ENCODE measurements around the gene LDLRAD3. TPM values are rescaled to one million over a fixed set of nuclear protein-coding genes. Genes with fewer than 3 reads are reported as not detected.

Gene LDLRAD3
- polyA plus RNA-seq, 1 experiment = 7.8 TPM

DNA sequence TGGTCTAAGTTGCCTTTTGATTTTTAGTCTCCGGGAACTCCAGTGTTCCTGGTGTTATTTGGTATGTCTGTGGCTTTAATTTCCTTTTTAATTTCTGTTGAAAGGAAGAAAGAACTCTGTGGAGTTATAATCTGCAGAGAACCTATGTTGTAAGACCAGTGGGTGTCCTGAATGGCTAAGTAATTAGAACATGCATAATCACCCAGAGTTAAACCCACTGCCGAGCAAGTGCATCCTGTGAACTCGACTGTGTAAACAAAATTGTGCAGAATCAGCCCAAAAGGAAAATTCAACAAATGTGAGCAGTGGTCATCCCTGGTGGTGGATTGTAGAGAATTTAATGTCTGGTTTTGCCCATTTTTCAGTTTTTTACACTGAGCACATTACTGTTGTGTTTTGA is 182.8 kb downstream of the LDLRAD3 start:
- CTCF ChIA-PET = interaction anchor here (1.1 to 1.6 kb wide), 2 partner anchors 84 to 304 kb away, joined by 3 to 8 read pairs; no protein-coding TSS in a partner anchor
- POLR2A ChIA-PET = no interaction called here

DNA sequence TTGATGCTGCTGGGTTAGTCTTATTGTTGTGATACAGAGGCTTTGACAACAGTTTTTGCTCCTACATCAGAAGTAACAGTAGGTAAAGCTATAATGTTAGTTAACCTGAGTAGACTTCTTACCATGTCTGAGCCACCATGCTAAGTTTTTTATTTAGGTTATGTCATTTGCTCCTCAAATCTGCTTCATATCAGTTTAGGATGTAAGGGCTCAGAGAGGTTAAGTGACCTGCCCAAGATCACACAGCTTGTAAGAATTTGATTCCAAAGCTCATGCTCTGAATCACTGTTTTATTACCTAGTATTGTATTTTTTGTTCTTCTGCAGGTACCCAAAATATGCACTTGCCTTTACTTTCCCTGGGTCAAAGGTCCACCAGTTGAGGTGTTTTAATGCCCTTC is 183.7 kb downstream of the LDLRAD3 start:
- CTCF ChIA-PET = interaction anchor here (0.7 to 1.2 kb wide), 3 partner anchors 85 to 365 kb away, joined by 3 to 4 read pairs (median 3); no protein-coding TSS in a partner anchor

More for the DNA sequence above, 182.8 kb downstream of the LDLRAD3 start:
- TF ChIP-seq, protein P1, sequence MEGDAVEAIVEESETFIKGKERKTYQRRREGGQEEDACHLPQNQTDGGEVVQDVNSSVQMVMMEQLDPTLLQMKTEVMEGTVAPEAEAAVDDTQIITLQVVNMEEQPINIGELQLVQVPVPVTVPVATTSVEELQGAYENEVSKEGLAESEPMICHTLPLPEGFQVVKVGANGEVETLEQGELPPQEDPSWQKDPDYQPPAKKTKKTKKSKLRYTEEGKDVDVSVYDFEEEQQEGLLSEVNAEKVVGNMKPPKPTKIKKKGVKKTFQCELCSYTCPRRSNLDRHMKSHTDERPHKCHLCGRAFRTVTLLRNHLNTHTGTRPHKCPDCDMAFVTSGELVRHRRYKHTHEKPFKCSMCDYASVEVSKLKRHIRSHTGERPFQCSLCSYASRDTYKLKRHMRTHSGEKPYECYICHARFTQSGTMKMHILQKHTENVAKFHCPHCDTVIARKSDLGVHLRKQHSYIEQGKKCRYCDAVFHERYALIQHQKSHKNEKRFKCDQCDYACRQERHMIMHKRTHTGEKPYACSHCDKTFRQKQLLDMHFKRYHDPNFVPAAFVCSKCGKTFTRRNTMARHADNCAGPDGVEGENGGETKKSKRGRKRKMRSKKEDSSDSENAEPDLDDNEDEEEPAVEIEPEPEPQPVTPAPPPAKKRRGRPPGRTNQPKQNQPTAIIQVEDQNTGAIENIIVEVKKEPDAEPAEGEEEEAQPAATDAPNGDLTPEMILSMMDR (IDR thresholded peaks at IDR 0.05; ENCODE audit: low read depth, low read length) = no peak
- Histone ChIP-seq H3K9me3 (ENCODE audit: control insufficient read depth, insufficient read depth, low read length) (peaks cover 4% of the 10 kb centered on the region; the same call in 1 of the 2 replicates), H3K27ac (ENCODE audit: low read depth, low read length) (no peak overlapping the region), H3K27me3 (ENCODE audit: control insufficient read depth, insufficient read depth, low read length) (no peaks in the 10 kb centered on the region), H3K4me3 (ENCODE audit: low read depth, low read length) (no peak overlapping the region)
- DNase-seq (ENCODE audit: low read depth, low spot score) = no peak

DNA sequence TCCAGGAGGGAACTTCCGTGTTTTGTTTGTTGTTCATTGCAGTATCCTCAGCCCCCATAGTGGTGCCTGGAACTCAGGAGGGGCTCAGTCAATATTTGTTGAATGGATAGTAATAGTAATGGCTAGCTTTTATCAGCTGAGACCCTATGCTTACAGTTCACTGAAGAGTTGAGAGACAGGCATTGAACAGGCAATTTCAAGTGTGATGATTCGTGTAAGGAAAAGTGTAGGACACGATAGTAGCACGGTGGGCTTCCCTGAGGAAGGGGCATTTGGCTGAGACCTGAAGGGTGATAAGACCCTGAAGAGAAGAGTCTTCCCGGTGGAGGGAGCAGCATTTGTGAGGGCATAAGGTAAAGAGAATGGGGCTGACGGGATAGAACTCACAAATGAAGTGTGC is 186.1 kb downstream of the LDLRAD3 start:
- no peak for DNase-seq (ENCODE audit: low read depth, low spot score)
- POLR2A ChIA-PET = no interaction called here
- Histone ChIP-seq H3K4me3 (ENCODE audit: low read depth, low read length) (no peak overlapping the region), H3K27ac (ENCODE audit: low read depth, low read length) (no peak overlapping the region), H3K27me3 (ENCODE audit: control insufficient read depth, insufficient read depth, low read length) (no peaks in the 10 kb centered on the region), H3K9me3 (ENCODE audit: control insufficient read depth, insufficient read depth, low read length) (peaks cover 4% of the 10 kb centered on the region; the same call in 1 of the 2 replicates)
- CTCF ChIA-PET = interaction anchor here (1.0 to 5.9 kb wide), 7 partner anchors 7 to 515 kb away, joined by 3 to 89 read pairs (median 7); no protein-coding TSS in a partner anchor
- TF ChIP-seq, protein P1 (IDR thresholded peaks at IDR 0.05; ENCODE audit: low read depth, low read length) = no peak

More for the DNA sequence above, 183.7 kb downstream of the LDLRAD3 start:
- H3K27ac ChIP-seq (ENCODE audit: low read depth, low read length) = no peak overlapping the region
- POLR2A ChIA-PET = no interaction called here
- TF ChIP-seq, protein P1 (IDR thresholded peaks at IDR 0.05; ENCODE audit: low read depth, low read length) = no peak
- no peak overlapping the region for H3K4me3 ChIP-seq (ENCODE audit: low read depth, low read length)
- peaks cover 4% of the 10 kb centered on the region; the same call in 1 of the 2 replicates for H3K9me3 ChIP-seq (ENCODE audit: control insufficient read depth, insufficient read depth, low read length)
- H3K27me3 ChIP-seq (ENCODE audit: control insufficient read depth, insufficient read depth, low read length) = no peaks in the 10 kb centered on the region
- no peak for DNase-seq (ENCODE audit: low read depth, low spot score)

DNA sequence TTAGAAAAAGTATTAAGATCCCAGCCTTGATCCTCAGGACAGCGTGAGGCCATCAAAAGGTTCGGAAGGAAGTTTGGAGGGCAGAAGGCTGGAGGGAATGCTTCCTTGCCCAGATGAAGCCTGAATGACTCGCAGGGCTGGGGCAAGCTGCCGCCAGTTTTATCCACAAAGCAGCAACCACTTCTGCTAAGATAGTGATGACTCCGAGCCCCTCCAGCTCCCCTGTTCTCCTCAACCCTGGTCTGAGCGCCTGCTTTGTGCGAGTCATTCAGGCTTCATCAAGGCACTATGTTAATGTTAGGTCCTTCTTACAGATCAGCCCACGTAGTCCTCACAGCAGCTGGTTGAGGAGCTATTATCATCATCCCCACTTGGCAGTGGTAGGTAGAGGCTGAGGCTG is 186.5 kb downstream of the LDLRAD3 start:
- no peak overlapping the region for H3K4me3 ChIP-seq (ENCODE audit: low read depth, low read length)
- POLR2A ChIA-PET = interaction anchor here (2.0 kb wide), 1 partner anchor 308 kb away, joined by 6 read pairs; no protein-coding TSS in a partner anchor

More for the DNA sequence above, 186.5 kb downstream of the LDLRAD3 start:
- H3K27ac ChIP-seq (ENCODE audit: low read depth, low read length) = no peak overlapping the region
- no peaks in the 10 kb centered on the region for H3K27me3 ChIP-seq (ENCODE audit: control insufficient read depth, insufficient read depth, low read length)
- CTCF ChIA-PET = interaction anchor here (0.6 to 5.9 kb wide), 11 partner anchors 8 to 515 kb away, joined by 3 to 89 read pairs (median 11); no protein-coding TSS in a partner anchor
- peaks cover 4% of the 10 kb centered on the region; the same call in 1 of the 2 replicates for H3K9me3 ChIP-seq (ENCODE audit: control insufficient read depth, insufficient read depth, low read length)
- TF ChIP-seq, protein P1 (IDR thresholded peaks at IDR 0.05; ENCODE audit: low read depth, low read length) = no peak
- peak; percentile 24 for DNase-seq (ENCODE audit: low read depth, low spot score)
